Liver (tissue), 9 donors: Measurements from ENCODE around the gene DMPK. TPM values are rescaled to one million over a fixed set of nuclear protein-coding genes. Genes with fewer than 3 reads are reported as not detected.

Experiments used
- DNase-seq: peaks from one replicate; pipeline ENCODE4 v3.0.0-alpha.2; 2017; ENCODE audit warnings: low spot score
- H3K27ac ChIP-seq, 2 donors: one replicate each; pipeline ENCODE4 v1.7.0; 2013; ENCODE audit warnings: inconsistent platforms in 2 of 2, low read length in 2 of 2, control low read depth in 1 of 2, low read depth in 1 of 2, mild to moderate bottlenecking in 1 of 2
- H3K27me3 ChIP-seq, 4 donors: one replicate each; pipeline versions ENCODE4 v1.6.1 to v1.7.0; 2013; ENCODE audit warnings: low read length in 3 of 4, inconsistent platforms in 1 of 4, mild to moderate bottlenecking in 1 of 4, moderate library complexity in 1 of 4; ENCODE audit not compliant: control insufficient read depth in 4 of 4, insufficient read depth in 4 of 4
- H3K36me3 ChIP-seq, 4 donors: one replicate each; pipeline versions ENCODE4 v1.6.1 to v1.7.0; 2013; ENCODE audit warnings: low read length in 3 of 4, mild to moderate bottlenecking in 3 of 4, low read depth in 1 of 4, moderate library complexity in 1 of 4; ENCODE audit not compliant: control insufficient read depth in 4 of 4, insufficient read depth in 3 of 4
- H3K4me1 ChIP-seq, 4 donors: one replicate each; pipeline versions ENCODE4 v1.6.1 to v1.7.0; 2013; ENCODE audit warnings: low read length in 3 of 4, mild to moderate bottlenecking in 3 of 4, moderate library complexity in 1 of 4; ENCODE audit not compliant: control insufficient read depth in 4 of 4, insufficient read depth in 4 of 4
- H3K4me3 ChIP-seq, 3 donors: one replicate each; pipeline versions ENCODE4 v1.6.1 to v1.7.0; 2013; ENCODE audit warnings: low read length in 3 of 3, control low read depth in 1 of 3, low read depth in 1 of 3, mild to moderate bottlenecking in 1 of 3
- H3K9ac ChIP-seq, 2 donors: one replicate each; pipeline ENCODE4 v1.7.0; 2013; ENCODE audit warnings: low read length in 2 of 2, mild to moderate bottlenecking in 2 of 2, moderate library complexity in 2 of 2, control low read depth in 1 of 2, low read depth in 1 of 2
- H3K9me3 ChIP-seq, 4 donors: one replicate each; pipeline versions ENCODE4 v1.6.1 to v1.7.0; 2013; ENCODE audit warnings: low read length in 3 of 4; ENCODE audit not compliant: control insufficient read depth in 4 of 4
- EGR1 ChIP-seq, 2 donors: IDR thresholded peaks; 2 replicates each; pipeline ENCODE4 v1.6.1; 2016 to 2018; ENCODE audit warnings: antibody characterized with exemption in 2 of 2, low read depth in 2 of 2
- FOXA1 ChIP-seq: IDR thresholded peaks from 2 replicates; pipeline ENCODE4 v1.6.1; 2016; ENCODE audit warnings: antibody characterized with exemption
- FOXA2 ChIP-seq: IDR thresholded peaks from 2 replicates; pipeline ENCODE4 v1.6.1; 2016; ENCODE audit warnings: antibody characterized with exemption
- GABPA ChIP-seq, 2 donors: IDR thresholded peaks in 1 of 2; conservative IDR thresholded peaks in 1 of 2; 2 replicates each; pipeline ENCODE4 v1.6.1; 2016; ENCODE audit warnings: antibody characterized with exemption in 2 of 2, mild to moderate bottlenecking in 1 of 2, moderate library complexity in 1 of 2
- HNF4A ChIP-seq, 2 donors: conservative IDR thresholded peaks; 2 replicates each; pipeline ENCODE4 v1.6.1; 2016; ENCODE audit warnings: antibody characterized with exemption in 2 of 2, mild to moderate bottlenecking in 2 of 2
- HNF4G ChIP-seq: IDR thresholded peaks from 2 replicates; pipeline ENCODE4 v1.6.1; 2016; ENCODE audit warnings: antibody characterized with exemption
- JUND ChIP-seq, 2 donors: IDR thresholded peaks; 2 replicates each; pipeline ENCODE4 v1.6.1; 2016; ENCODE audit warnings: antibody characterized with exemption in 2 of 2
- NR2F2 ChIP-seq: IDR thresholded peaks from 2 replicates; pipeline ENCODE4 v1.6.1; 2016; ENCODE audit warnings: antibody characterized with exemption
- RAD21 ChIP-seq, 2 donors: IDR thresholded peaks; 2 replicates each; pipeline ENCODE4 v1.6.1; 2016; ENCODE audit warnings: antibody characterized with exemption in 2 of 2, mild to moderate bottlenecking in 2 of 2
- RXRA ChIP-seq, 2 donors: IDR thresholded peaks; 2 replicates each; pipeline ENCODE4 v1.6.1; 2017 to 2018; ENCODE audit warnings: antibody characterized with exemption in 2 of 2, mild to moderate bottlenecking in 1 of 2
- SP1 ChIP-seq: IDR thresholded peaks from 2 replicates; pipeline ENCODE4 v1.6.1; 2018; ENCODE audit warnings: antibody characterized with exemption, mild to moderate bottlenecking
- TAF1 ChIP-seq: conservative IDR thresholded peaks from 2 replicates; pipeline ENCODE4 v1.6.1; 2016; ENCODE audit warnings: antibody characterized with exemption, mild to moderate bottlenecking
- YY1 ChIP-seq: IDR thresholded peaks from 2 replicates; pipeline ENCODE4 v1.6.1; 2016; ENCODE audit warnings: antibody characterized with exemption, mild to moderate bottlenecking
- WGBS: extraction: QIAGEN DNeasy Blood & Tissue Kit; methylation state at CpG from one replicate; pipeline ENCODE4 v1.1.7; 2013; 5-methylcytosine and 5-hydroxymethylcytosine counted together
- polyA plus RNA-seq, 2 donors: library from polyadenylated mRNA; stranded (reverse) in 1 of 2; unstranded in 1 of 2; fragments of 200-250 nt in 1 of 2; fragments of >200 nt in 1 of 2; fragmentation: Nextera tagmentation in 1 of 2; extraction: Ambion mirVana in 1 of 2; gene quantifications; one replicate each; pipeline versions ENCODE4 v1.2.1 to v1.2.3, GENCODE V29; 2013 to 2015
- total RNA-seq, 2 donors: library from RNA; depleted of rRNA; stranded (reverse); fragments of >200 nt; gene quantifications; one replicate each; pipeline ENCODE4 v1.2.3, GENCODE V29; 2014
- TF ChIP-seq, protein P1 (sequence below): IDR thresholded peaks from 2 replicates; pipeline ENCODE4 v1.6.1; 2016; ENCODE audit warnings: antibody characterized with exemption
- TF ChIP-seq, protein P2 (sequence below): IDR thresholded peaks from 2 replicates; pipeline ENCODE4 v1.6.1; 2016; ENCODE audit warnings: antibody characterized with exemption, mild to moderate bottlenecking
- TF ChIP-seq, protein P3 (sequence below): IDR thresholded peaks from 2 replicates; pipeline ENCODE4 v1.6.1; 2016; ENCODE audit warnings: antibody characterized with exemption
- TF ChIP-seq, protein P4 (sequence below): IDR thresholded peaks from 2 replicates; pipeline ENCODE4 v1.6.1; 2016; ENCODE audit warnings: antibody characterized with exemption
- TF ChIP-seq, protein P5 (sequence below): fragments of 150-350 bp; IDR thresholded peaks from 2 replicates; pipeline ENCODE4 v1.5.1; 2017; ENCODE audit warnings: improper control_type of control experiment, low read depth, low read length; ENCODE audit not compliant: missing input control
- donor health status: healthy.
- donor health status: healthy.
- donor health status: healthy.
- donor health status: healthy.
- donor health status: healthy.

Gene DMPK
- total and polyA plus RNA-seq, 4 donors, result 1.8 to 12.5 (median 6.1) TPM

DNA sequence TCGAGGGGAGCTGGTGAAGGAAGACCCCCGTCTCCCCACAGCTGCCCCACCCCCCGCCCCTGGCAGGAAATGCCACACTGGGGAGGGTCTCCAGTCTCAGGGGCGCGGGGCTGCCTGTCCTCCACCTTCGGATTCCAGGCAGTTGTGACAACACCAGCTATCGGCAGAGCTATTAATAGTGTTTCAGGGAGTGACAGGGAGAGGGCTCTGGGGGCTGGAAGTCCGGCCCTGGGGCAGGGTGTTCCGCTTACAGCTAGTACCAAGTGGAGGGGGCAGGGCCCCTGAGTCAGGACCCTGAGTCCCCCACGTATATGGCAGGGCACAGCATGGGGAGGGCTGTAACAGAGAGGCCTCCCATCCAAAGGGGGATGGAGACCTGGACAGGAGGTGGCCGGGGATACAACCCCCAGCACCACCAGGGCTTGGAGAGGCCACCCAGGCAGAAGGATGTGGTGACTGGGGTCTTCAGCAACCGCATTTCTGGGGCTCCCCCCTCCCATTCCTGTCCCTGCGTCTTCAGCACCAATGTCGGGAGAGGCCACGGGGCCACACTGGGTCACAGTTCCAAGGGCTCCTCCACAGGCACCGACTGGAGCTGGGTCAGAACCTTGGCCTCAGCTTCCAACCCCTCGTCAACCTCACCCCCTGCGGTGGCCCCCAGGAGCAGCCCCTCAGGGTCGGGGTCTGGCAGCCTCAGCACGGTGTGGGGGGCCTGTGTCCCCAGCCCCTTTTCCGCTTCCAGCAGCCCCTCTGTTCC, 17.2 kb downstream of the DMPK start:
- H3K36me3 ChIP-seq, result peaks cover 0 to 2% (median 0%) of the 10 kb centered on the region in 4 donors
- no peak overlapping the region for H3K9ac ChIP-seq
- no peak for TF ChIP-seq HNF4A (conservative IDR thresholded peaks at IDR 0.05)
- TF ChIP-seq YY1, result no peak
- TF ChIP-seq, protein P1, sequence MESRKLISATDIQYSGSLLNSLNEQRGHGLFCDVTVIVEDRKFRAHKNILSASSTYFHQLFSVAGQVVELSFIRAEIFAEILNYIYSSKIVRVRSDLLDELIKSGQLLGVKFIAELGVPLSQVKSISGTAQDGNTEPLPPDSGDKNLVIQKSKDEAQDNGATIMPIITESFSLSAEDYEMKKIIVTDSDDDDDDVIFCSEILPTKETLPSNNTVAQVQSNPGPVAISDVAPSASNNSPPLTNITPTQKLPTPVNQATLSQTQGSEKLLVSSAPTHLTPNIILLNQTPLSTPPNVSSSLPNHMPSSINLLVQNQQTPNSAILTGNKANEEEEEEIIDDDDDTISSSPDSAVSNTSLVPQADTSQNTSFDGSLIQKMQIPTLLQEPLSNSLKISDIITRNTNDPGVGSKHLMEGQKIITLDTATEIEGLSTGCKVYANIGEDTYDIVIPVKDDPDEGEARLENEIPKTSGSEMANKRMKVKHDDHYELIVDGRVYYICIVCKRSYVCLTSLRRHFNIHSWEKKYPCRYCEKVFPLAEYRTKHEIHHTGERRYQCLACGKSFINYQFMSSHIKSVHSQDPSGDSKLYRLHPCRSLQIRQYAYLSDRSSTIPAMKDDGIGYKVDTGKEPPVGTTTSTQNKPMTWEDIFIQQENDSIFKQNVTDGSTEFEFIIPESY, result no peak
- TF ChIP-seq, protein P2, sequence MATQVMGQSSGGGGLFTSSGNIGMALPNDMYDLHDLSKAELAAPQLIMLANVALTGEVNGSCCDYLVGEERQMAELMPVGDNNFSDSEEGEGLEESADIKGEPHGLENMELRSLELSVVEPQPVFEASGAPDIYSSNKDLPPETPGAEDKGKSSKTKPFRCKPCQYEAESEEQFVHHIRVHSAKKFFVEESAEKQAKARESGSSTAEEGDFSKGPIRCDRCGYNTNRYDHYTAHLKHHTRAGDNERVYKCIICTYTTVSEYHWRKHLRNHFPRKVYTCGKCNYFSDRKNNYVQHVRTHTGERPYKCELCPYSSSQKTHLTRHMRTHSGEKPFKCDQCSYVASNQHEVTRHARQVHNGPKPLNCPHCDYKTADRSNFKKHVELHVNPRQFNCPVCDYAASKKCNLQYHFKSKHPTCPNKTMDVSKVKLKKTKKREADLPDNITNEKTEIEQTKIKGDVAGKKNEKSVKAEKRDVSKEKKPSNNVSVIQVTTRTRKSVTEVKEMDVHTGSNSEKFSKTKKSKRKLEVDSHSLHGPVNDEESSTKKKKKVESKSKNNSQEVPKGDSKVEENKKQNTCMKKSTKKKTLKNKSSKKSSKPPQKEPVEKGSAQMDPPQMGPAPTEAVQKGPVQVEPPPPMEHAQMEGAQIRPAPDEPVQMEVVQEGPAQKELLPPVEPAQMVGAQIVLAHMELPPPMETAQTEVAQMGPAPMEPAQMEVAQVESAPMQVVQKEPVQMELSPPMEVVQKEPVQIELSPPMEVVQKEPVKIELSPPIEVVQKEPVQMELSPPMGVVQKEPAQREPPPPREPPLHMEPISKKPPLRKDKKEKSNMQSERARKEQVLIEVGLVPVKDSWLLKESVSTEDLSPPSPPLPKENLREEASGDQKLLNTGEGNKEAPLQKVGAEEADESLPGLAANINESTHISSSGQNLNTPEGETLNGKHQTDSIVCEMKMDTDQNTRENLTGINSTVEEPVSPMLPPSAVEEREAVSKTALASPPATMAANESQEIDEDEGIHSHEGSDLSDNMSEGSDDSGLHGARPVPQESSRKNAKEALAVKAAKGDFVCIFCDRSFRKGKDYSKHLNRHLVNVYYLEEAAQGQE, result no peak
- TF ChIP-seq FOXA1, result no peak
- no peak for TF ChIP-seq FOXA2
- no peak for TF ChIP-seq JUND (IDR thresholded peaks at IDR 0.05)
- TF ChIP-seq, protein P3, sequence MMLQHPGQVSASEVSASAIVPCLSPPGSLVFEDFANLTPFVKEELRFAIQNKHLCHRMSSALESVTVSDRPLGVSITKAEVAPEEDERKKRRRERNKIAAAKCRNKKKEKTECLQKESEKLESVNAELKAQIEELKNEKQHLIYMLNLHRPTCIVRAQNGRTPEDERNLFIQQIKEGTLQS, result no peak
- no peak for TF ChIP-seq EGR1 (IDR thresholded peaks at IDR 0.05; ENCODE audit: low read depth in 2 of 2)
- no peak for TF ChIP-seq NR2F2
- TF ChIP-seq GABPA (IDR thresholded peaks at IDR 0.05 in 1 of 2, conservative IDR thresholded peaks at IDR 0.05 in 1 of 2), result no peak
- no peak for TF ChIP-seq TAF1
- TF ChIP-seq SP1, result no peak
- no peak for TF ChIP-seq RXRA (IDR thresholded peaks at IDR 0.05)
- no peak for TF ChIP-seq HNF4G
- TF ChIP-seq RAD21 (IDR thresholded peaks at IDR 0.05), result no peak
- TF ChIP-seq, protein P4, sequence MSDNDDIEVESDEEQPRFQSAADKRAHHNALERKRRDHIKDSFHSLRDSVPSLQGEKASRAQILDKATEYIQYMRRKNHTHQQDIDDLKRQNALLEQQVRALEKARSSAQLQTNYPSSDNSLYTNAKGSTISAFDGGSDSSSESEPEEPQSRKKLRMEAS, result no peak
- TF ChIP-seq, protein P5, sequence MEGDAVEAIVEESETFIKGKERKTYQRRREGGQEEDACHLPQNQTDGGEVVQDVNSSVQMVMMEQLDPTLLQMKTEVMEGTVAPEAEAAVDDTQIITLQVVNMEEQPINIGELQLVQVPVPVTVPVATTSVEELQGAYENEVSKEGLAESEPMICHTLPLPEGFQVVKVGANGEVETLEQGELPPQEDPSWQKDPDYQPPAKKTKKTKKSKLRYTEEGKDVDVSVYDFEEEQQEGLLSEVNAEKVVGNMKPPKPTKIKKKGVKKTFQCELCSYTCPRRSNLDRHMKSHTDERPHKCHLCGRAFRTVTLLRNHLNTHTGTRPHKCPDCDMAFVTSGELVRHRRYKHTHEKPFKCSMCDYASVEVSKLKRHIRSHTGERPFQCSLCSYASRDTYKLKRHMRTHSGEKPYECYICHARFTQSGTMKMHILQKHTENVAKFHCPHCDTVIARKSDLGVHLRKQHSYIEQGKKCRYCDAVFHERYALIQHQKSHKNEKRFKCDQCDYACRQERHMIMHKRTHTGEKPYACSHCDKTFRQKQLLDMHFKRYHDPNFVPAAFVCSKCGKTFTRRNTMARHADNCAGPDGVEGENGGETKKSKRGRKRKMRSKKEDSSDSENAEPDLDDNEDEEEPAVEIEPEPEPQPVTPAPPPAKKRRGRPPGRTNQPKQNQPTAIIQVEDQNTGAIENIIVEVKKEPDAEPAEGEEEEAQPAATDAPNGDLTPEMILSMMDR, result no peak
- H3K4me3 ChIP-seq, result no peak overlapping the region
- no peak for DNase-seq
- no peaks in the 10 kb centered on the region for H3K27me3 ChIP-seq
- H3K9me3 ChIP-seq, result no peaks in the 10 kb centered on the region
- H3K27ac ChIP-seq, result no peak overlapping the region
- H3K4me1 ChIP-seq, result peaks cover 3 to 32% (median 10%) of the 10 kb centered on the region in 4 donors
- WGBS, result 72% methylated on average over 21 of the region's 21 CpGs
